ENCODE data around the gene MAPT.
"Not testable (repeated sequence)": the region's sequence is repeated elsewhere in the genome, so short reads cannot be mapped to it uniquely, and the experiment has no call there.

MAPT gene

DNA sequence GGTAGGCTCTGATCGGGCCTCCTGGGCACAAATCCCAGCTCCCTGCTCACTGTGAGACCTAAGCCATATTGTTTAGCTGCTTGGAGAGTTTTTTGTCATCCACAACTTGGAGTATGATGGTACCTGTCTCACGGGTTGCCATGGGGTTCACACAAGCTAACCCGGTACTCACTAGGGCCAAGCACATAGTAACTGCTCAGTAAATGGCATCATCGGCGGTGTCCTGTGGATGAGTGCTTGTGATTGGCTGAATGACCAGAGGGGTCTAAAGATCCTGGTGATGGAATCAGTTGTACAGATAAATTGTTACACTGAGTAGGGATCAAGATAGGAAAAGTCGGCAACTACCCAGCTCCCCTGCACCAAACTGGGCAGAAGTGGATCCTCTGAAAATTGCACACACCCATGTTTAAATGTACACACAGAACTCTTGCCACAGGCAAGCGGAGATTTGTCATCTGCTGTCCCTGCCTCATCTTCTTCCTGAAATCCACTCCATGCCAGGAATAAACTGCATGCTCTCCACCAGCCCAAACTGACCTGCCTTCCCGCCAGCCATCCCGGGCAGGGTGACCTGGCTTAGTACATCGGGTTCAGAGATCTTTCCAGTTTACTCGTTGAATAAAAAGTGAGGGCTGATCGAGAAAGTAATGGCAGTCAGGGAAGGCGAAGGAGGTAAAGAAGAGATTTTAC lies 6.5 kb downstream of the MAPT start:
- no peak for DNase-seq (ENCODE audit: low read depth)

DNA sequence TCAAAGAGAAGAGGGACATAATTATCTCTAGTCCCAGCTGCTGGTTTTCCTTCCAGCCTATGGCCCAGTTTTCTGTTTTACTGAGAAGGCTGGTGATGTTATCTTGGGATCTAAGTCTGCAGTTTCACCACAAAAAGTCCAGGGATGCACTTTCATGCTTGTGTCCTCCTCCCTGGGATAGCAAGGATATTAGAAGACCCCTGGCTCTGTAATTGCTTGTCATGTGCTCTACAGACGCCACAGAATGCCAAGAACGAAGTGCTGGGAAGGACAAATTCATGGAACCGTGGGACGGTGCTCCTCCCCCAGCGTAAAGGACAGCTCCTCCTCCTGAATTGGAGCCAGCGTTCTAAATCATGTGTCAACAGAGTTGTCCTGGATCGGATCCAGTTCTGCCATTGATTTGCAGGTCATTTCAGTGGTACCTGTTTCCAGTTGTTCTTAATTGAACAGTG lies 8.6 kb downstream of the MAPT start:
- no peak for DNase-seq (ENCODE audit: low read depth)

DNA sequence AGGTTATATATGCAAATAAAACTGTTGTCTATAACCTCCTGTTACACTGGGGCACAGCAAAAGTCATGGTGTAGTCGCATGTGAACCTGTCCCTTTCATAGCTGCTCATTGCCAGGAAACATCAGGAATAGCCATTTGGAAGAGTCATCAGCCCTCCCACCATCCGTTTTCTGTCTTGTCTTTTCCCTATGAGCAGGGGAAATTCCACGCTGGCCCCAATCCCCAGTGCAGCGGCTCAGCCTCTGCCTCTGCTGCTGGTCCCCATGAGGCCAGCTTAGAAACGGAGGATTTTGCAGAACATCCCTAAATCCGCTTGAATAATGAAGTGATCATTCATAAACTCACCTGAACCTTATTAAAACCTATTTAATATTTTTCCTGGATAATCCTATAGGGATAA lies 10.5 kb downstream of the MAPT start:
- DNase-seq (ENCODE audit: low read depth): no peak

DNA sequence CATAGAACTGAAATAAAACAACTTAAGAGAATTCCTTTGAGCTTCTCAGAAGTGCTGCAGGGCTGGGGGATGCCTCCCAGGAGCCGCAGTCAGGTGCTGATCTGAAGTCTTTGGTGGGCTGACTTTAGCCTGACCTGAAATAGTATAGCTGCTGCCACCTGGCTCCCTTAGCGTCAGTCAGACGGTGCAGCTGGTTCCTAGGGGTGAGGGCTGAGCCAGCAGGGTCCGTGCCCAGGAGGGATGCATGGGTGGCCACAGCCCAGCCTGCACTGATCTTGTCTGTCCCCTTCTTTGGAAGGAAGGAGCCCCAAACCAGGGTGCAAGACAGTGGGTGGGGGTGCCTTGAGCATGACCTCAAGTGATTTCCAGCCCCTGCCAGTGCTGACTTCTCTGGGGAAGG lies 11.5 kb downstream of the MAPT start:
- DNase-seq (ENCODE audit: low read depth): no peak

DNA sequence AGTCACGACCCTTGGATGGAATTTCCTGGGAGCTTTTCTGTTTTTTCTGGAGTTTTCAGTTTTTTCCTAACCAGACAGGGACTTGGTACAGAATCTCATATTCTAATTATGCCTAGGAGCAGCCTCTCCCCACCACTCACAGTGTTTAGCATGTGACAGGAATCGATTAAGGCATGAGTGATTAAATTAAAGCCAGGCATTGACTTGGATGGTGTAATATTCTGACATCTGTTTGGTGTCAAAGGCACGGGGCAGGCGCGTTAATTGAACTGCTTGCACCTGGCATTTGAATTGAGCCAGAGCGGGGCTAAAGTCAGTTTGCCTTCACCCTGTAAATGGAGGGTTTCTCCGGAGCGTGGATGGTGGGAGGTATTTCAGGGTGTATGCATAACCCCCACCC lies 11.9 kb downstream of the MAPT start:
- DNase-seq (ENCODE audit: low read depth): no peak

DNA sequence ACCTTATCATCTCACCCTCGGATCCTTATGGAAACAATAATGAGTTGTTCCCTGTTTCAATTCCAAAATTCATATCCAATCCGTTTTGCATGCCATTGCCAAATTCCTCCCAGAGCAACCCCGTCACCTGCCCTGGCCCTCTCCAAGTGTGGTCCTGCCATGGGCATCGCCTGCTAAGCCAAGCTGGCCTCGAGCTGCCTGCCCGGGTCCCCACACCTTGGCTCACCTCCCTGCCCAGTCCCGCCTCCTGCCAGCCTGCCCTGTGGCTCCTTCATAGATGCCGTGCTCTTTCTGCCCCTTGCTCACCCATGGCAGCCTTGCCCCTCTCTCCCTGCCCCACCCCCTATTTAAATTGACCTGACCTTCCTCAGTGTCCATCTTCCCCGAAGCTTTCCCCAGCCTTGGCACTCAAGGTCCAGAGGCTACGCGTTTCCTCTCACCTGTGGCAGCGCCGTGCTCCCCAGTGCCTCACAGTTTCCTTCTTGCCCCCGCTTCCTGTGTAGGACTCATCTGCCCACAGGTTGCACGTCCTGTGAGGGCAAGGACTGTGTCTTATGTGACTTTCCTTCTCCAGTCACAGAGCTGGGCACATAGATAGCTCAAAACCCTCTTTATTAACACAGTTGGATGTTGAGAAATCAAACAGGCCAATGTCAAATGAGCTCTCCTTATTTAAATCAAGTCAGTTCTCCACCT lies 12.7 kb downstream of the MAPT start:
- DNase-seq (ENCODE audit: low read depth): no peak

DNA sequence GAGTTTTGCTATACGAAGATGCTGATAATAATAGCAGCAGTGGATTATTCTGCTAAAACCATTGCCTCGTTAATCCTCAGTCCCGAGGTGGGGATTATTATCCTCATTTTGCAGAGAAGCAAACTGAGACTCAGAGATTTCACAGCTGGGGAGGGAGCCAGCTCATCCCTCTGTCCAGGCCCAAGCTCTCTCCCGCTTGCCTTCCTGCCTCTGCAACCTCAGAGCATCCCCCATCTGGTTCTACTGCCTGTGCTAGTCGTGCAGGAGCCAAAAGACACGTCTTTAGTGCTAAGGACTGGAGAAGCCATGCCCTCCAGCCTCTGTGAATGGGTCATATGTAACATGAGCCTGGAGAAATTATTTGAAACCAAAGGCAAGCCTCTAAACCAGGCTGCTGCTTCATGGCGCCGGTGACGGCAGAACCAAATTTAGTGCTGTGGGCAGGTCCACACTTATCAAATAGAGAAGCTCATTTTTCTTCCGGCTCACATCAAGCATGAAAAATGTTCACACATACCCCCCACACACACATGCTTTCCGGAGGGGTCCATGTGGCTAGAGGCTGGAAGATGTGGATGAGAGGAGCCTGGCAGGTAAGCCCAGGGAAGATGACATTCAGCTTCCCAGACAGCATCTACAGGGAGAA lies 13.5 kb downstream of the MAPT start:
- DNase-seq (ENCODE audit: low read depth): no peak

DNA sequence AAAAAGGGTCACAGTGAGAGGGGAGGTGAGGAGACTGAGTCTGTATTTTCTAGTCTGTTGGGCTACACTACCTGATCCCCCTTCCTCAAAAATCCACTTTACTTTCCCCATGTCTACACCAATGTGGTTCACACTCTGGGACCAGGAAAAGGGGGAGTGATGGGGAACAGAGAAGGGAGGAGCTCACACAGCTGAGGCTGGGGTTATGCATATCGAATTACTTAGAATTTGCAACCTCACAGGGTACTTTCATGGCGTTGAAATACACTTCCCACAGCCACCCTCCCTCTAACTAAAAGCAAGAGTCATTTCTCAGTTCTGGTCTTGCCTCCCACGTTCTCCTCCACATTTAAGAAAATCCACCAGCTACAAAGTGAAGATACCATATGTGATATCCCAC lies 14.1 kb downstream of the MAPT start:
- no peak for DNase-seq (ENCODE audit: low read depth)

DNA sequence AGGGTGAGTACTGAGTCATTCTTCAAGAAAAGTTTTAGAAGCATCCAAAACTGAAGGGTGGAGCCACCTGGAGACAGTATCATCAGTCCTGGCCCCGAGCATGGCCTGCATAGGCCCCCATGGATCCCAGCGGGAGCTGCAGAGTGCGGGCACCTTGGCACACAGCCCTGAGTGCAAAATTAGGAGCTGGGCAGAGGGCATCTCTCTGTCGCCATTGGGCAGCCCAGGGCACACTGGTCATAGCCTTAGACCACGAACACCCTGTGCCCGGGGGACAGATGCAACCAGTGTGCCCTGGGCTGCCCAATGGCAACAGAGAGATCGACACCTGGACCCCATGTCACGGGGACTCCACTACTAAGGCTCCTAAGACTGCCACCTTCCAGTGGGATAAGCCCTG lies 14.6 kb downstream of the MAPT start:
- no peak for DNase-seq (ENCODE audit: low read depth)

DNA sequence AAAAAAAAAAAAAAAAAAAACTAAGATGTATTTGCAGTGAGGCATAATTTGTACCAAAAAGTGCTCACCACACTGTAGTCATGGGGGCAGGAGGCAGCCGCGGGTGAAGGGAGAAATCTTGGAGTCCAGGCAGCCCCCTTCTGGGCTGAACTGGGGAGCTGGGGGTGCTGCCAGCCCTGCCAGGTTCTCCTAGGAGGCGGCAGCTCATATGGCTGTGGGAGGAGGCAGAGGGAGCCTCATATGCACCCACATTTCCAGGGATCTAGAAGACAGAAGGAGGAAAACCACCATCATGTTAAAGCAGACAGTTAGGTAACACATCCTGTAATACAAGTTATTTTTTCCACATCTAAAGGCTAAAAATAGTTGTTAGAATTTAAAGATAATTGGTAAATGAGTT lies 16.3 kb downstream of the MAPT start:
- DNase-seq (ENCODE audit: low read depth): no peak

DNA sequence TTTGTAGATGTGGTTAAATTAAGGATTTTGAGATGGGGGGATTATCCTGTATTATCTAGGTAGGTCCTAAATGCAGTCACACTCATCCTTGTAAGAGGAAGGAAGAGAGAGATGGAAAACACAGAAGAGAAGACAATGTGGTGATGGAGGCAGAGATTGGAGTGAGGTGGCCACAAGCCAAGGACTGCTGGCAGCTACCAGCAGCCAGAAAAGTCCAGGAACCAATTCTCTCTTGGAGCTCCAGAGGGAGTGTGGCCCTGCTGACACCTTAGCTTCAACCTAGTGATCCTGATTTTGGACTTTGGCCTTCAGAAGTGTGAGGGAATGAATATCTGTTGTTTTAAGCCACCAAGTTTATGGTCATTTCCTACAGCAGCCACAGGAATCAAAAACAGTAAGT lies 18.0 kb downstream of the MAPT start:
- DNase-seq (ENCODE audit: low read depth): no peak

DNA sequence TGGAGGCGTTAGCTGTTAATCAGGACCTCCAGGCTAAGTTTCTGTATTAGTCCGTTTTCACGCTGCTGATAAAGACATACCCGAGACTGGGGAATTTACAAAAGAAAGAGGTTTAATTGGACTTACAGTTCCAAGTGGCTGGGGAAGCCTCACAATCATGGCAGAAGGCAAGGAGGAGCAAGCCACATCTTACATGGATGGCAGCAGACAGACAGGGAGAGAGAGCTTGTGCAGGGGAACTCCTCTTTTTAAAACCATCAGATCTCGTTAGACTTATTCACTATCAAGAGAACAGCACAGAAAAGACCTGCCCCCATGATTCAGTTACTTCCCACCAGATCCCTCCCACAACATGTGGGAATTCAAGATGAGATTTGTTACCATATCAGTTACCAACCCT lies 18.7 kb downstream of the MAPT start:
- DNase-seq (ENCODE audit: low read depth): not testable (repeated sequence)

DNA sequence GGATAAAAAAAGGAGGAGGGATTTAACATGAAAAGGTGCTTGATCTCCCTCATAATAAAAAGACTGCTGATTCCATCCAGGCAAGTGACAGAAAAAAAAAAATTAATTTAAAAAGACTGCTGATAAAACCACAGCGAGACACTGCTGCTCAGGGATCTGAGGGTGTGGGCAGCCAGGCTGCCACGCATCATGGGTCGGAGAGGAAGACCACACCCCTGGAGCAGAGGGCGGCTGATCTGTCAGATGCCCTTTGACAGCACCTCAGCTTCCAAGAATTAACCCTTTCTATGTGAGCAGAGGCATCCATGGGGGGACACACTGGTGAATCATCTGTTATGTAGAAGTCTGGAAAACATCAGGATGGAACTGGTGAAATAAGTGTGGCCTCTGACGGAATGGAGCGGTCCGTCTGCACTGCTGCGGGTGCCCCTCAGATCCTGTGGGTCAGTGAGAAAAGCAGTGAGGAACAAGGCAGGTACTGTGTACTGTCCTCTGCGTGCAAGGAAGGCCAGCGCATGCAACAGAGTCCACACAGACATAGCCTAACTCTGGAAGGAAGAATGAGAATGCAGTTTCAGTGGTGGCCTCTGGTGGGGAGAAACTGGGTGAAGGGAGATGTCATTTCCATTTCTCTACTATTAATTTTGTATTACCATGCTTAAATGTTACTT lies 19.8 kb downstream of the MAPT start:
- DNase-seq (ENCODE audit: low read depth): no peak

DNA sequence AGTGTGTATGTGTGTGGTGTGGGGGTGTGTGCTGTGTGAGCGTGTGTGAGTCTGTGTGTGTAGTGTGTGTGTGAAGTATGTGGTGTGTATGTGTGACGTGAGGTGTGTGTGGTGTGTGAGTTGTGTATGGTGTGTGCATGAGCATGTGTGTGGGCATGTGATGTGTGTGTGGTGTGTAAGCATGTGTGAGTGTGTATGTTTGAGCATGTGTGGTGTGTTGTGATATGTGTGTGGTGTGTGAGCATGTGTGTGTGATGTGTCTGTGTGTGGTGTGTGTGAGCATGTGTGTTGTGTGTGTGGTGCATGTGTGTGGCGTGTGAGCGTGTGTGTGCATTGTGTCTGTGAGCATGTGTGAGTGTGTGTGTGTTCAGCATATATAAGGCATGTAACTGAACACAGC lies 20.9 kb downstream of the MAPT start:
- DNase-seq (ENCODE audit: low read depth): no peak

DNA sequence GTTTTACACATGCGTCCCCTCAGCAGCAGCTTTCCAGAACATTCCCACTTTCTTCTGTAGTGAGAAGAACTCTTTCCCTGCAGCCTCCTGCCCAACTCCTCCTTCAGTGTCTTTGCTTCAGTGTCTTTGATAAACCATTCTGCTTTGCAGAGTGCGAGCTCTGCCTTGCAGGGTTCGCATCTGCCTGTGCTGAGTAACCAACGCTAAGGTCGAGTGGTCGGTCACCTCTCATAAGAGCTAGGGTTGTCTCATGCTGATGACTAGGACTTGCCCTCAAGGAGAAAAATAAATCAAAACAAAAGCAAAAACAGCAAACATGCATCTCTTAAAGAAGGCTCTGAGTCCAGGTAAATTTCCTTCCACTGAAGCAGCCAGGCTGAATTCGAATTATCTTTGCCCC lies 22.7 kb downstream of the MAPT start:
- no peak for DNase-seq (ENCODE audit: low read depth)

DNA sequence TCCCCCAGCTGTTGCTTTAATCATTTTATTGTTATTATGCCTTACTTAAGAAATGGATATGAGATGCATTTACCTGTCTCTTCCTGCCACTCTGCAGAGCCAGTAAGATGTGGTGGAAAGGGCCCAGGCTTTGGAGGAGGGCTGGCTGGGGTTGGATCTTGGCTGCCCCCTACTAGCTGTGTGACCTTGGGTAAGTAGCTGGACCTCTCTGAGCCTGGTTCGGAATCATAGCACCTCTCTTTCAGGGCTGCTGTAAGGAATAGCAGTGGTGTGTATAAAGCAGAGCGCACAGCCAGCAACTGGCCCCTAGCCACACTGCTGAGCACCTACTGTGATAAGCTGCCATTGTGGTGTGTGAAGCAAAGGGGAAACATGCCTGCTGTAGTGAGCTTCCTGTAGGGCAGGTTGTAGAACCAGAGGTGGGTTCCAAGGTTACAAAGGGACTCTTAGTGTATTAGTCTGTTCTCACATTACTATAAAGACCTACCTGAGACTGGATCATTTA lies 23.9 kb downstream of the MAPT start:
- DNase-seq (ENCODE audit: low read depth): no peak

DNA sequence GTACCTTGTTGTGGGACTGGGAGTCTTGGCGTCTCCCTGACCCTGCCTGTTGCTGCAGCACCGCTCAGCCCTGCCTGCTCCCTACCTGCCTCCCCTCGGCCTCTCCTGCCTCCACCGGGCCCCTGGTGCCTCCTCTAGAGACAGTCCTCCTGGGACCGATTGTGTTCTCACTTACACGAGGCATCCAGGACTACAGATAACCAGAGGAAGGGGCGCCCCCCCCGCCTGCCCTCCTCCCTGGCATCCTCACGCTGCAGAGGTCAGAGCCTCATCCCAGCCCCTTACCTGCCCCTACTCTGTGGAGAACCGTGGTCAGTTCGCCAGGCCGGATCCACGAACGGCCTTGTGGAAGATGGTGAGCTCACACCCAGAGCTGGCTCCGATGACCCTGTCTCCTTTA lies 24.8 kb downstream of the MAPT start:
- no peak for DNase-seq (ENCODE audit: low read depth)

DNA sequence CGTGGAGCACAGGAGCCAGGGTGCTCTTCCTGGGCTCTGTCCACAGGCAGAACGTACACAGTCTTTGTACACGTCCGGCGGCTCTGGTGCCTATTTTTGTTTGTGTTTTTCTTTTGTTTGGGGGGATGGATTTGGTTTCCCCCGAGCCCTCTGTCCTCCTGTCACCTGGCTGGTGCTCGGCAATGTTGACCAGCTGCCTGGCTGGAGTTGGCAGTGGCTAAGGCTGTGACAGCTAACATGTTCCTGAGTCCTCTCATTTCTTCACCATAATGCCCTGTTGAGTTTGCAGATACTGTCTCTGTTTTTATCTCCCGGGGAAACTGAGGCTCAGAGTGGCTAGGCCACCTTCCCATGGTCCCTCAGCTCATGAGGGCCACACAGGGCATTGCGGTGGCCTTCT lies 25.7 kb downstream of the MAPT start:
- no peak for DNase-seq (ENCODE audit: low read depth)

DNA sequence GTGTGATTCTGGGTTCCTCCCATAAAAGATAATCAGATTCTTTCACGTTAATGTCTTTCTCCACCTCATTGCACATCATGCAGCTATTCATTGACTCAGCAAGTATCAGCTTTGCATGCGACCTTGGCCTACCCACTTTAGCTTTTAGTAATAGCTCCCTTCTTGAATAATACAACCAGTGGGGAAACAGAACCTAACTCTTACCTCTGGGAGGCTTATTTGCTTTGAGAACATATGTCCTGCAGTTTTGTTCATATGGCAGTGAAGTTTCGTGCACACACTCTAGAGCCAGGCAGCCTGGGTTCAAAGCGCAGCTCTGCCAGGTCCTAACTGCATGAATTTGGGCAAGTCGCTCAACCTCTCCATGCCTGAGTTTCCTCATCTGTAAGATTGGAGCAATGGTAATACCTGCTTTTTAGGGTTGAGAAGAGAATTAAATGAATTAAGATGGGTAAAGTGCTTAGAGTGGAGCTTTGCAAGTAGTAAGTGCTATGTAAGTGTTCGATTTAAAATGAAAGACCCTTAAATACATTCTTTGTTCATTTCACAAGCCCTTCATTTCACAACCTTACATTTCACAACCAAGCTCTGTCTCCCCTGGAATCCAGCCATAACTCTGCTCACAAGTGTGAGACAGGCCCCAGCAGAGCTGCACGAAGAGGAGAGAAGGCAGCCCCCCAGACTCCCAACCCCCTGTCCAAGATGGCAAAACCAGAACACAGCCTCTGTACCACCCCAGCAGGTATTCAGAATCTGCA lies 29.3 kb downstream of the MAPT start:
- DNase-seq (ENCODE audit: low read depth): peak; percentile 7

DNA sequence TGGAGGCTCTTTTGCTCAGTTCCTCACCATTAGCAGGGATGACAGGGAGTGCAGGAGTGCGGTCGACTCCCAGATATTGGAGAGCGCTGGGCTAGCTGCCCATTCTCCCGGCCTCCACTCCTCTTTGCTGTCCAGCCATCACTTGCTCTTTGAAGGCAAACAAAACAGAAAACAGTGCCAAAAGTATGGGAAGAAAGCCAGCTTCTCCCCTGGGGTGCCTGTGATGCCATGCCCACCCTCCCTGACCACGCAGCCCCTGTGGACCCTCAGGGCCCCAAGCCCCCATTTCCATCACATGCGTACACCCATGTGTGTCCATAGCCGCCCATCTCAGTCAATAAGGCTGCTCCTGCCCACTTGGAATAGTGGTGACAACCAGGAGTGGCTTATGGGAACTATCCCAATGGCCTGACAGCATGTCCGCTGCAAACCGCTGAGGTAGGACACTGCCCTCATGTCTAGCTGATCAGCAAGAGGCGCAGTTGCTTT lies 30.0 kb downstream of the MAPT start:
- no peak for DNase-seq (ENCODE audit: low read depth)

DNA sequence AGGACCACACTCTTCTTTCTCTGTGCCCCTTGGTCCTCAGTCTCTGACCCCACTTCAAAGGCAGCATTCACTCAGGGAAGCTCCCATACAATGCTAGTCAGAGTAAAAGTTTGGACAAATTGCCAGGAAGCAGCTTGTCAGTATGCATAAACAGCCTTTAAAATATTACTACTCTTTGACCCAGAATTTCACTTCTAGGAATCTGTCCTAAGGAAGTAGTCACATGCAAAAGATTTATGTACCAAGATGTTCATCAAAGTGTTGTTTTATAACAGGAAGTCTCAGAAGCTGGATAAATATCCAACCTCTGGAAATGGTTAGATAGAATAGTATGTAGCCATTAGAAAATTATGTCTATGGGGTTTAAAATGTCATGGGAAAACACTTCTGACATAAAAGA lies 31.0 kb downstream of the MAPT start:
- DNase-seq (ENCODE audit: low read depth): no peak

DNA sequence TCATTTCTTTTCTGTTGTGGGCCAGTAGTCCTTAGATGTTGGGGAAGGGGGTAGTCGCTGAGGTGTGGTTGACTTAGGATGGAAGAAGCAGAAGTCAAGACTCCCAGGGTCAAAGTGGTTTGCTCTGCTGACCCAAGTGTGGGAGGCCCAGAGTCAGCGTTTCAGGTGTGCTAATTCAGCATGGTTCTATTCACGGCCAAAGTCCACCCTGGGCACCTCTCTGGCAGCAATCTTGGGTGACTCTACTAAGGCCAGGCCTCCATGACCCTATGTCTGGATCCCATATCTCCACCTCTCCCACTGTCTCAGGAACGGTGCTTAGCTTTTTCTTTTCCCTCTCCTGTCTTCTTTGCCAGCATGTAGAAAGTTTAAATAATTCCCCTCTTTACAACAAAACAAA lies 32.9 kb downstream of the MAPT start:
- no peak for DNase-seq (ENCODE audit: low read depth)

Measured in GM04503 (cell line).